Stimulated activated CD8-positive, alpha-beta memory T cell treated with anti-CD3 and anti-CD28 coated beads, Interleukin-4, amount 100 ng/mL, for 24 hours (primary cell): ENCODE measurements around the gene AKAP12.
"Not testable (repeated sequence)": the region's sequence is repeated elsewhere in the genome, so short reads cannot be mapped to it uniquely, and the experiment has no call there.

Experiments used
- DNase-seq: peaks from one replicate; pipeline ENCODE4 v3.0.0-alpha.2; 2020; ENCODE audit warnings: low read depth

AKAP12 gene

DNA sequence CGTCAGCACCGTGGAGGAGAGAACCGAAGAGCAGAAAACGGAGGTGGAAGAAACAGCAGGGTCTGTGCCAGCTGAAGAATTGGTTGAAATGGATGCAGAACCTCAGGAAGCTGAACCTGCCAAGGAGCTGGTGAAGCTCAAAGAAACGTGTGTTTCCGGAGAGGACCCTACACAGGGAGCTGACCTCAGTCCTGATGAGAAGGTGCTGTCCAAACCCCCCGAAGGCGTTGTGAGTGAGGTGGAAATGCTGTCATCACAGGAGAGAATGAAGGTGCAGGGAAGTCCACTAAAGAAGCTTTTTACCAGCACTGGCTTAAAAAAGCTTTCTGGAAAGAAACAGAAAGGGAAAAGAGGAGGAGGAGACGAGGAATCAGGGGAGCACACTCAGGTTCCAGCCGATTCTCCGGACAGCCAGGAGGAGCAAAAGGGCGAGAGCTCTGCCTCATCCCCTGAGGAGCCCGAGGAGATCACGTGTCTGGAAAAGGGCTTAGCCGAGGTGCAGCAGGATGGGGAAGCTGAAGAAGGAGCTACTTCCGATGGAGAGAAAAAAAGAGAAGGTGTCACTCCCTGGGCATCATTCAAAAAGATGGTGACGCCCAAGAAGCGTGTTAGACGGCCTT lies 110.0 kb downstream of the AKAP12 start:
- DNase-seq = no peak

DNA sequence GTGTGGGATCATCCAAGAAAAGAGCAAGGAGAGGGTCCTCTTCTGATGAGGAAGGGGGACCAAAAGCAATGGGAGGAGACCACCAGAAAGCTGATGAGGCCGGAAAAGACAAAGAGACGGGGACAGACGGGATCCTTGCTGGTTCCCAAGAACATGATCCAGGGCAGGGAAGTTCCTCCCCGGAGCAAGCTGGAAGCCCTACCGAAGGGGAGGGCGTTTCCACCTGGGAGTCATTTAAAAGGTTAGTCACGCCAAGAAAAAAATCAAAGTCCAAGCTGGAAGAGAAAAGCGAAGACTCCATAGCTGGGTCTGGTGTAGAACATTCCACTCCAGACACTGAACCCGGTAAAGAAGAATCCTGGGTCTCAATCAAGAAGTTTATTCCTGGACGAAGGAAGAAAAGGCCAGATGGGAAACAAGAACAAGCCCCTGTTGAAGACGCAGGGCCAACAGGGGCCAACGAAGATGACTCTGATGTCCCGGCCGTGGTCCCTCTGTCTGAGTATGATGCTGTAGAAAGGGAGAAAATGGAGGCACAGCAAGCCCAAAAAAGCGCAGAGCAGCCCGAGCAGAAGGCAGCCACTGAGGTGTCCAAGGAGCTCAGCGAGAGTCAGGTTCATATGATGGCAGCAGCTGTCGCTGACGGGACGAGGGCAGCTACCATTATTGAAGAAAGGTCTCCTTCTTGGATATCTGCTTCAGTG lies 110.8 kb downstream of the AKAP12 start:
- DNase-seq = no peak

DNA sequence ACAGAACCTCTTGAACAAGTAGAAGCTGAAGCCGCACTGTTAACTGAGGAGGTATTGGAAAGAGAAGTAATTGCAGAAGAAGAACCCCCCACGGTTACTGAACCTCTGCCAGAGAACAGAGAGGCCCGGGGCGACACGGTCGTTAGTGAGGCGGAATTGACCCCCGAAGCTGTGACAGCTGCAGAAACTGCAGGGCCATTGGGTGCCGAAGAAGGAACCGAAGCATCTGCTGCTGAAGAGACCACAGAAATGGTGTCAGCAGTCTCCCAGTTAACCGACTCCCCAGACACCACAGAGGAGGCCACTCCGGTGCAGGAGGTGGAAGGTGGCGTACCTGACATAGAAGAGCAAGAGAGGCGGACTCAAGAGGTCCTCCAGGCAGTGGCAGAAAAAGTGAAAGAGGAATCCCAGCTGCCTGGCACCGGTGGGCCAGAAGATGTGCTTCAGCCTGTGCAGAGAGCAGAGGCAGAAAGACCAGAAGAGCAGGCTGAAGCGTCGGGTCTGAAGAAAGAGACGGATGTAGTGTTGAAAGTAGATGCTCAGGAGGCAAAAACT lies 111.5 kb downstream of the AKAP12 start:
- DNase-seq = no peak

DNA sequence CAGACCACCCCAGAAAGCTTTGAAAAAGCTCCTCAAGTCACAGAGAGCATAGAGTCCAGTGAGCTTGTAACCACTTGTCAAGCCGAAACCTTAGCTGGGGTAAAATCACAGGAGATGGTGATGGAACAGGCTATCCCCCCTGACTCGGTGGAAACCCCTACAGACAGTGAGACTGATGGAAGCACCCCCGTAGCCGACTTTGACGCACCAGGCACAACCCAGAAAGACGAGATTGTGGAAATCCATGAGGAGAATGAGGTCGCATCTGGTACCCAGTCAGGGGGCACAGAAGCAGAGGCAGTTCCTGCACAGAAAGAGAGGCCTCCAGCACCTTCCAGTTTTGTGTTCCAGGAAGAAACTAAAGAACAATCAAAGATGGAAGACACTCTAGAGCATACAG lies 112.0 kb downstream of the AKAP12 start:
- DNase-seq = no peak

DNA sequence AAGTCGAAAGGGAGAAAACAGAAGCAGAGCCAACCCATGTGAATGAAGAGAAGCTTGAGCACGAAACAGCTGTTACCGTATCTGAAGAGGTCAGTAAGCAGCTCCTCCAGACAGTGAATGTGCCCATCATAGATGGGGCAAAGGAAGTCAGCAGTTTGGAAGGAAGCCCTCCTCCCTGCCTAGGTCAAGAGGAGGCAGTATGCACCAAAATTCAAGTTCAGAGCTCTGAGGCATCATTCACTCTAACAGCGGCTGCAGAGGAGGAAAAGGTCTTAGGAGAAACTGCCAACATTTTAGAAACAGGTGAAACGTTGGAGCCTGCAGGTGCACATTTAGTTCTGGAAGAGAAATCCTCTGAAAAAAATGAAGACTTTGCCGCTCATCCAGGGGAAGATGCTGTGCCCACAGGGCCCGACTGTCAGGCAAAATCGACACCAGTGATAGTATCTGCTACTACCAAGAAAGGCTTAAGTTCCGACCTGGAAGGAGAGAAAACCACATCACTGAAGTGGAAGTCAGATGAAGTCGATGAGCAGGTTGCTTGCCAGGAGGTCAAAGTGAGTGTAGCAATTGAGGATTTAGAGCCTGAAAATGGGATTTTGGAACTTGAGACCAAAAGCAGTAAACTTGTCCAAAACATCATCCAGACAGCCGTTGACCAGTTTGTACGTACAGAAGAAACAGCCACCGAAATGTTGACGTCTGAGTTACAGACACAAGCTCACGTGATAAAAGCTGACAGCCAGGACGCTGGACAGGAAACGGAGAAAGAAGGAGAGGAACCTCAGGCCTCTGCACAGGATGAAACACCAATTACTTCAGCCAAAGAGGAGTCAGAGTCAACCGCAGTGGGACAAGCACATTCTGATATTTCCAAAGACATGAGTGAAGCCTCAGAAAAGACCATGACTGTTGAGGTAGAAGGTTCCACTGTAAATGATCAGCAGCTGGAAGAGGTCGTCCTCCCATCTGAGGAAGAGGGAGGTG lies 112.9 kb downstream of the AKAP12 start:
- no peak for DNase-seq

DNA sequence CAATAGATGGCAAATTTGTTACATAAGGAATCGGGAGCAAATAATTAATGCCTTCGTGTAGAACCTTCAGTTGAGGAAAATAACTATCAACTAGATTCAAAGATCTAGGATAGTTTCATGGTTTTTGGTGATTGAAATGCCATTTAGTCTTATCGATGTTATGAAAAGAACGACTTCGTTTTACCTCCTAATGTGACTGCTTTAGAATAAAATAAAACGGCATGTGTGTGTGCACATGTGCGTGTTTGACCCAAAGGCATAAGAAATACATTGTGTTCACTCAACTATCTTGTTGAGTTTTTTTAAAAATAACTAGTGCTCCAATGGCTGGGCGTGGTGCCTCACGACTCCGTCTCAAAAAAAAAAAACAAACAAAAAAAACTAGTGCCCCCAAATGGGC lies 114.0 kb downstream of the AKAP12 start:
- no peak for DNase-seq

DNA sequence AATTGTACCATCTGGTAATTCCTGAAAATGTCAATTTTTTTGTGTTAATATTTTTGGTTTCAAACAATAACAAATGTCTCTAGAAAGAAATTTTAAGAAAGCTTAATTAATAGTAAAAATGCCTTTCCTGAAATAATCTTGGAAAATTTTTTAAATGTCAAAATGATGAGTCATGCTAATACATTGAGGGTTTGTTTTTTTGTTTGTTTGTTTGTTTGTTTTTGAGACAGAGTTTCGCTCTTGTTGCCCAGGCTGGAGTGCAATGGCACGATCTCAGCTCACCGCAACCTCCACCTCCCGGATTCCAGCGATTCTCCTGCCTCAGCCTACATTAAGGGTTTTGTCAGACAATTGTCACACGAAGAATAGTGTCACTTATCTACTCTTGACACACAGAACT lies 117.2 kb downstream of the AKAP12 start:
- not testable (repeated sequence) for DNase-seq

DNA sequence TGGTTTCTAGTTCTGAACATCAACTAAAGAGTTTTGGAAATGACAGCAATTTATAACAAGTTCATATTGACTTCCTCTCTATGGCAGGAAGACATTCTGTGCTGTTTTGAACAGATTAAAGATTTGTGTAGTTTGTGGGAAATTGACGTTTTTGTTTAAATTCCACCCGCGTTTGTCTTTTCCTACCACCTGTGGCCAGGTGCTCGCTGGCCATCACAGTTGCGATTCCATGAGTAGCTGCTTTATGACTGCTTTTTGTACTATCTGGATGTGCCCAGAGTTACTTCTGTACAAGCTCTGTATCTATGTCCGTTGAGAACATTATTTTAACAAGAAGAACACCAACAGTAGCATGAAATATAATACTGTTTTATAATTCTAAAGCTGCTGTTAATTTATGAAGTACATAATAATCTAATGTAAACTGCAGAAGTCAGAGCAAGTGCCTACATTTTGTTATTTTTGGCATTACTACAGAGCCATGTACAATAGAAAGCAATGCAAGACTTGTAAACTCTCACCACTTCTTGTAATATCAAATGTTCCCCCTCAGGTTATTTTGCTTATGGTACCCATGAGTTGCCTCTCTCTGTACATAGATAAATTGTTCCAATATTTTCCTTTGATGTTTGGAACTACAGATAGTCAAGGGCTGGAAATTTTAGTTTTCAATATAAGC lies 118.1 kb downstream of the AKAP12 start:
- DNase-seq = no peak

DNA sequence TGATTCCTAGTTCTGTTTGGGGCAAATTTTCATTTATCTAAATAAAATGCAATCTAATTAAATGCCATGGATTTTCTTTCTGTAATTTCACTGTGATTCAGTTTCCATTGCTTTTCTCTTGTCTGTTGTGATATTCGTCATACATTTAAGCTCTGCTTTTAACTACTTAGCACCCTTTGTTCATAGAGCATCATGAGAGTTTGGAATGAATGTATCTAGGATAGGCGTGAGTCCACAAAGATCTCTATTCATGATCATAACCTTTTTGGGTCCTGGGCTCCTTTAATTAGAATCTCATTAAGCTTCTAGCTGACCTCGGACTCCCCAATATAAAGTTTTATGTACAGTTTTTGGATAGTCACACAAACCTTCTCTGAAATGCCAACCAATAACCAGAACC lies 118.7 kb downstream of the AKAP12 start:
- no peak for DNase-seq

DNA sequence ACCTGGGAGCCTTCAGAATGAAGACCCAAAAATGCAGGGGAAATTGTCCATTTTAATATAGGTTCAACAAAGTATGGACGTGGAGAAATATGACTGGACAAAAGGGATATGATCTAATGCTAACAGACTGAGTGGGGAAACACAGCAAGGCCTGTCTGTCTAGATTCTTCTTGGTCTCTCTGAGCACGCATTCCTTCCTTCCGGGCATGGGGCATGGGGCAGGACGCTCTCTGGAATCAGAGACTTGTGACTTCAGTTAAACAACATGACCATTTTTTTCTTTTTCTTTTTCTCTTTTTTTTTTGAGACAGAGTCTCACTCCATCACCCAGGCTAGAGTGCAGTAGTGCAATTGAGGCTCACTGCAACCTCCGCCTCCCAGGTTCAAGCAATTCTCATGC lies 119.7 kb downstream of the AKAP12 start:
- no peak for DNase-seq

DNA sequence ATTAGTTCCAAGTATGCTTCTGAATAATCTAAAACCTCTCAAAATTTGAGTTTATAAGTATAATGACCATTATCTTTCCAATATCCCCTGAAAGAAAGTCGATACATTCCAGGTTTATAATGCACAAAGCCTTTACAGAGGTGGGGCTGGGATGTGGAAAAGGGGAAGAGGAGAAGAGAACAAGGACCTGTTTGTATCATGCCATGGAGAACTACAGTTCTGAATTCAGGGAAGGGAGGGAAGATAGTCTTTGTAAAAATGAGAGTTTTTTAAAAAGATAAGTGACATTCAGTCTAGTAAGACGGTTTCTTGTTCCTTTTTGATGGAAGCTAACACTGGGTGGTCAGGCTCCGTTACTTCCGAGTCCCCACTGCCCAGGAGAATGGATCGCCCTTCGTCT lies 125.5 kb downstream of the AKAP12 start:
- no peak for DNase-seq

DNA sequence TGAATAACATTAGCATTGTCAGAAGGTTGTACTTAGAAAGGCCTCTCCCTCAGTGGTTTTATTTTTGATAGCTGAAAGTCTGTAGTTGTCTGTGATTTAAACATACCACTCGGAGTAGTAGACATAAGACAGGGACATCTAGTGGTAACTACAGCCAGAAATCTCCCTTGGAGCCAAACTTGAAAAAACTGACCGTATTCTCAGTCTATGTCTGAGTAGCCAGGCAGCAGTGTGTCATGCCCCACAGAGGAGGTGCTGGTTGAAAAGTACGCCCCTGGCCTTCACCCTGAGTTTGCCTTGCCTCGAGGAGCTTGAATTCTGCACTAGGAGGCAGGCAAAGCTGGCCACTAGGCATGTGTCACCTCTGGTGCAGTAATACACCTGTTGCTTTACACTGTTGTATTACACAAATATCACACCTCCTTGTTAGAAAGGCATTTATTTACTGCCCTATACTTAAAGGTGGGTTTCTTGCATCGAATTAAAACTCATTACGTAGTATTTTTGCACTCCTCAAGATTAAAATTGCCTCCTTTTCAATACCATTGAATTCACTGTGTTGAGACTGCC lies 130.8 kb downstream of the AKAP12 start:
- no peak for DNase-seq

DNA sequence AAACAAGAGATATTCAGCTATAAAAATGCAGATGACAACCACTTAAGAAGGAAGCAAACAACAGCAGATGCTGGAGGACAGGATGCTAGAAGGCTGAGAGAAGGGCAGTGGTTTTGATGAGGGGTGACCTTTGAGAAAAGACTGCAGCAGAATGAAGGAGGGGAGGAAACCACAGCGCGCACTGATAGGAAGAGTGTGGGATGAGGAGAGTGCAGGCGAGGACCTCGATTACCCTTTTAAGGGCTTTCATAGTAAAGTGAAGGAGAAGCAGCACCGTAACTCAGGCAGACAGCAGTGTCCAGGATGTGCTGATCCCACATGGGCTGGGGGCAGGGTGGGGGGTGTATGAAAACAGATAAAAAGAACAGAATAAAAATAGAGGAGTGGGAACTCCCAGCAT lies 132.4 kb downstream of the AKAP12 start:
- DNase-seq = no peak

DNA sequence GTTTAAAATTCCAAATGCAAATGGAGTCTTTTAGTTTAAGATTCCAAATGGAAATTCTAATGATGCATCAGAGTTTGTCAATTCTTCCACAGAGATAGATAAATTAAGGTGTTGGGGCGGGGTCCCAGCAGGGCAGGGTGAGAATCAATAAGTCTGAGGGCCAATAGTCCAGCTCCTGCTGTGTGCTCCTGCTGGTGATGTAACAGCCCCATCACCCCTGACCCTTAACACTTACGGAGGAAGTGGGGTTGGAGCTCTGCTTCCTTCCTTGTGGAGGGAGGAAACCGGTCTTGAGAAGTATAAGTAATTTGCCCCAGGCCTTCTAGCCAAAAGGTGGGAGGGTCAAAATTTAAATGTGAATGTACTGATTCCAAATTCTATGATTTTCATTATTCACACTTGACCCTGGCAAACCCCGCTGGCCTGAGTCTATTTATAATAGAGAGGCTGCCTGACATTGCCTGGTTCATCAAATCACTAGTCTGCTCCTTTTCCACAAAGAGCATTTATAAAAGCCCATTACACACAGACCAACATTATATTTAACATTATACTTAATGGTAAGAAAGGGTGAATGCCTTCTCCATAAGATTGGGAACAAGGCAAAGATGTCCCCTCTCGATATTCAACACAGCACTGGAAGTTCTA lies 134.4 kb downstream of the AKAP12 start:
- DNase-seq = no peak

DNA sequence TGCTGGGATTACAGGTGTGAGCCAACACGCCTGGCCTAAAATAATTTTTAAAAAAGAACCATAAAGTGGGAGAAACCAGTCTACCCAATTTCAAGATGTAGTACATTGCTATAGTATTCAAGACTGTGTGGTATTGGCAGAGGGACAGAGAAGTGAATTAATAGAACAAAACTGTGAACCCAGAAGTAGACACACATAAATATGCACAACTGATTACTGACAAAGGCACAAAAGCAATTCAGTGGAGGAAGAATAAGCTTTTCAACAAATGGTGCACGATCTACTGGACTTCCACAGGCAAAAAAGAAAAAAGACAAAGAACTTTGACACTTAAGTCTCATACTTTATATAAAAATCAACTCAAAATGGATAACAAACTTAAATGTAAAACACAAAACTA lies 136.1 kb downstream of the AKAP12 start:
- DNase-seq = no peak

DNA sequence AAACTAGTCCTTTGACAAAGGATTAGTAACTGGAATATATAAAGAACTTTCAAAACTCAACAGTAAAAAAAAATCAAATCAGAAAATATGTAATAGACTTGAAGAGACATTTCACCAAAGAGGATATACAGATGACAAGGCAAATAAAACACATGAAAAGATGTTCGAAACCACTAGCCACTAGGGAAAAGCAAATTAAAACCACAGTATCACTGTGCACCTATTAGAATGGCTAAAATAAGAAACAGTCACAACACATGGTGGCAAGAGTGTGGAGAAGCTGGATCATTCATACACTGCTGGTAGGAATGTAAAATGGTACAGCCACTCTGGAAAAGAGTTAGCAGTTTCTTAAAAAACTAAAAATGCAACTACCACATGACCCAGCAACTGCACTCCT lies 136.7 kb downstream of the AKAP12 start:
- no peak for DNase-seq

DNA sequence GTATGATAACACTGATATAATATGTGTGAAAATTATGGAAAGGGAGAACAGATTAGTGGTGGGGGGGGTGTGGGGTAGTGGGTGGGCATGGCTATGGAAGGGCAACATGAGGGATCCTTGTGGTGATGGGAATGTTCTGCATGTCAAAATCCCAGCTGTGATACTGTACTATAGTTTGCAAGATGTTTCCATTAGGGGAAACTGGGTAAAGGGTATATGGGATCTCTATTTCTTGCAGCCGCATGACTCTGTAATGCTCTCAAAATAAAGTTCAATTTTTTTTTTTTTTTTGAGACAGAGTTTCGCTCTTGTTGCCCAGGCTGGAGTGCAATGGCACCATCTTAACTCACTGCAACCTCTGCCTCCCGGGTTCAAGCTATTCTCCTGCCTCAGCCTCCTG lies 137.3 kb downstream of the AKAP12 start:
- no peak for DNase-seq

DNA sequence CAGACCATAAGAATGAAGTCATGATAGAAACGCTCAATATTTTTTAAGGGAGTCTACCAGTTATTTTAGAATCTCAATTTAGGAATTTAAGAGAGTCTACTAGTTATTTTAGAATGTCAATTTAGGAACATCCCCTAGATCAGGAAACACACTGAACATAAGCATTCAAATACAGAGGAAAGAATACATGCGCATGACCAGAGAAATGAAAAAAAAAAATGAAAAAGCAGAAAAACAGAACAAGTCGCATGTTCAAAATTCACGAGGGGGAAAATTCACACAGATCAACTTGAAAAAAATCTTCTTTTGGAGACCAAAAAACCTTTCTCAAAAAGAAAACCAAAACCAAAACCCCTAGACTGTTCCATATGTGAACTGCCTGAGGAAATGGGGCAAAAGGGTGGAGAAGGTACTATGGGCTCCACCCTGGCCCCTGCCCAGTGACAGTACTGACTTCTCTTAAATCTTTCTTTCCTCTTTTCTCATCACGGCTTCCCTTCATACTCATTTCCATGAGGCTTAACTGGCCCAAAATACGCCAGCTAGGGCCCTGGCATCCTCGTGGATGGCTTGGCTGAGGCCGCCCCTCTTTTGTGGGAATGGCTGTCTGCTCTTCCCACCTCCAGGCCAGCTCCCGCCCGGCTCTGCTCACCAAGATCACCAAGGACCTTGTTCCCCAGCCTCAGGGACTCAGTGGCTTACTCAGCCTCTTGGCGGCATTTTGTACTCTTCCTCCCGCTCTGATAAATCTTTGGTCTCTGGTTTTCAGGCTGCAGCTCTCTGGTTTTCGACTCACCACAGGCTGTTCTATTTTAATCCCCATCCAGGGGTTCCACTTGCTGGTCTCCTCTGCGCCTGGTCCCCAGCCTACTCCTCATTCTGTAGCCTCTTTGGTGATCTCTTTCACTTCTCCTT lies 140.4 kb downstream of the AKAP12 start:
- DNase-seq = no peak

DNA sequence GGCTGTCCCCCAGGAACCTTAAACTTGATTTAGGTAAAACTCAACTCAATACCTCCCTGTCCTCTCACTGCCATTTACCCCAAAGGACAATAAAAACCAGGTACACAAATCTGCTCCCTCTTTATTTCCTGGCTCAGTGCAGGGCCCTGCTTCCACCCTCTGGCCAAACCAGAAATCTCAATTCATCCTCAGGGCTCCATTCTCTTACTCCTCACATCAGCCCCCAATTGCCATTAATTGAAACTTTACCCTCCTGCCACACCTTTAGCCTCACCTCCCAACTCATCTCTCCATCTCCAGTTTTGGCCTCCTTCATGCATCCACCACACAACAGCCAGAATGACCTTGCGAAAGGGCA lies 141.1 kb downstream of the AKAP12 start:
- DNase-seq = no peak

DNA sequence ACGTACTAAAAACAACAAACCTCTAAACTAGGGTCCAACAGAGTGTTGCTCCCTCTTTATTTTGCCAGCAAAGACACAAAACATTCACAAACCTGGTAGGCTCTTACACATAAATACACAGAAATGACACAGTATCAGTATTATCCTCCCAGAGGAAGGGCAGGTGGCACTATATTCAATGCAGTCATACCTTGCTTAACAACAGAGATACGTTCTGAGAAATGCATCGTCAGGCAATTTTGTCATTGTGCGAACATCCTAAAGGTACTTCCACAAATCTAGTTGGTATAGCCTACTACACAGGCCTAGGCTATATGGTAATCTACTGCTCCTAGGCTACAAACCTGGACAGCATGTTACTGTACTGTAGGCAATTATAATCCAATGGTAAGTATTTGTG lies 142.0 kb downstream of the AKAP12 start:
- DNase-seq = no peak
